K562 (cell line): ENCODE results near the gene ISG20L2. TPM values are rescaled to one million over a fixed set of nuclear protein-coding genes. Genes with fewer than 3 reads are reported as not detected.

Experiments used
- COPS2 ChIP-seq: fragments of 450-650 bp; conservative IDR thresholded peaks from 2 replicates; pipeline ENCODE4 v1.6.1; 2016; ENCODE audit warnings: mild to moderate bottlenecking, moderate library complexity
- E2F4 ChIP-seq: sonication (generic); formaldehyde crosslinking; IDR thresholded peaks from 2 replicates; pipeline ENCODE4 v1.8.0; 2022; ENCODE audit warnings: mild to moderate bottlenecking, low read depth, missing genetic modification reagents
- NR1H2 ChIP-seq: sonication (generic); formaldehyde crosslinking; IDR thresholded peaks from 2 replicates; pipeline ENCODE4 v1.4.0; 2020; ENCODE audit warnings: mild to moderate bottlenecking, missing genetic modification reagents
- NR2C1 ChIP-seq, 2 experiments: fragments of 450-650 bp; IDR thresholded peaks; 2 replicates each; pipeline ENCODE4 v1.6.1; 2017; ENCODE audit warnings: mild to moderate bottlenecking in 2 of 2, antibody characterized with exemption in 1 of 2, inconsistent platforms in 1 of 2, missing compliant biosample characterization in 1 of 2, missing genetic modification characterization in 1 of 2
- RAD51 ChIP-seq: fragments of 450-650 bp; IDR thresholded peaks from 2 replicates; pipeline ENCODE4 v1.7.1; 2016; ENCODE audit warnings: low read depth, mild to moderate bottlenecking, borderline replicate concordance
- ZFP1 ChIP-seq: fragments of 450-650 bp; formaldehyde crosslinking; IDR thresholded peaks from 2 replicates; pipeline ENCODE4 v1.4.0; 2020; ENCODE audit warnings: mild to moderate bottlenecking, mixed read lengths
- ZFP91 ChIP-seq: sonication (generic); formaldehyde crosslinking; IDR thresholded peaks from 2 replicates; pipeline ENCODE4 v1.8.0; 2022; ENCODE audit warnings: mild to moderate bottlenecking, missing genetic modification reagents
- ZFPM2 ChIP-seq: fragments of 250-450 bp; sonication (Bioruptor Pico); IDR thresholded peaks from 2 replicates; pipeline ENCODE4 v1.5.1; 2022; ENCODE audit warnings: mild to moderate bottlenecking
- ZMIZ1 ChIP-seq, 2 experiments: fragments of 150-350 bp in 1 of 2; IDR thresholded peaks; 2 replicates each; pipeline ENCODE4 v1.6.1; 2012 to 2016; ENCODE audit warnings: low read depth in 2 of 2, low read length in 2 of 2, mild to moderate bottlenecking in 1 of 2, moderate library complexity in 1 of 2
- ZNF143 ChIP-seq: sonication (generic); formaldehyde crosslinking; IDR thresholded peaks from 2 replicates; pipeline ENCODE4 v1.9.0; 2022; ENCODE audit warnings: mild to moderate bottlenecking, missing genetic modification reagents
- ZNF175 ChIP-seq: fragments of 200-800 bp; sonication (Bioruptor generic); IDR thresholded peaks from 2 replicates; pipeline ENCODE4 v1.6.1; 2016; ENCODE audit warnings: low read depth, mild to moderate bottlenecking, missing genetic modification characterization, missing compliant biosample characterization
- ZNF740 ChIP-seq, 3 experiments: fragments of 200-800 bp in 1 of 3; sonication (Bioruptor generic) in 1 of 3; sonication (generic) in 1 of 3; formaldehyde crosslinking in 1 of 3; IDR thresholded peaks; 2 replicates each; pipeline versions ENCODE4 v1.6.1 to v1.8.0; 2016 to 2022; ENCODE audit warnings: mild to moderate bottlenecking in 2 of 3, missing compliant biosample characterization in 2 of 3, missing genetic modification characterization in 2 of 3, missing genetic modification reagents in 1 of 3
- polyA plus RNA-seq, 8 experiments: library from polyadenylated mRNA; depleted of rRNA in 4 of 8; stranded (reverse) in 5 of 8; unstranded in 3 of 8; fragments of >200 nt; fragmentation: Nextera tagmentation in 2 of 8; fragmentation: Illumina TruSeq in 1 of 8; extraction: Ambion mirVana in 2 of 8; extraction: Trizol in 1 of 8; gene quantifications; 2 replicates each; pipeline versions ENCODE4 v1.2.1 to v1.2.3, GENCODE V29; 2011 to 2014; ENCODE audit warnings: inconsistent platforms in 1 of 8, missing spikeins in 1 of 8
- total RNA-seq, 7 experiments: library from RNA; depleted of rRNA in 6 of 7; stranded (reverse); fragments of >200 nt in 6 of 7; fragmentation: Illumina TruSeq in 2 of 7; extraction: Trizol in 2 of 7; gene quantifications; 2 replicates each; pipeline versions ENCODE4 v1.2.1 to v1.2.3, GENCODE V29; 2011 to 2021; ENCODE audit warnings: low replicate concordance in 1 of 7
- TF ChIP-seq, protein P1 (sequence below): sonication (generic); formaldehyde crosslinking; IDR thresholded peaks from 2 replicates; pipeline ENCODE4 v1.8.1; 2023; ENCODE audit warnings: mild to moderate bottlenecking, missing genetic modification reagents, moderate library complexity
- TF ChIP-seq, protein P2 (sequence below): fragments of 450-650 bp; formaldehyde crosslinking; IDR thresholded peaks from 2 replicates; pipeline ENCODE4 v1.4.0; 2020; ENCODE audit warnings: mild to moderate bottlenecking

The ISG20L2 gene
- total and polyA plus RNA-seq, 9 of the 15 experiments (the other 6 are each of a cell fraction or from before 2014, with no cell fraction given) = 21.3 to 130 (median 50.3) TPM

GRCh38 chr1:156751757-156752481 is 23.4 kb upstream of the ISG20L2 start (continued):
- TF ChIP-seq ZMIZ1 (IDR thresholded peaks at IDR 0.05; ENCODE audit: low read depth in 2 of 2, low read length in 2 of 2) (peak in 1 of 2 experiments; percentile 94; a peak in 2 of 4 replicates), ZFPM2 (CRISPR knock-in tag) (no peak), ZFP1 (CRISPR knock-in tag) (no peak), ZNF175 (CRISPR knock-in tag) (no peak), COPS2 (no peak), RAD51 (peak; percentile 42; the same call in 1 of the 2 replicates), ZNF143 (CRISPR knock-in tag) (peak; percentile 51; the same call in 1 of the 2 replicates), ZFP91 (CRISPR knock-in tag) (no peak), E2F4 (CRISPR knock-in tag) (peak; percentile 75; the same call in 1 of the 2 replicates), ZNF740 (CRISPR knock-in tag; IDR thresholded peaks at IDR 0.05) (no peak), ZNF740 (tag; IDR thresholded peaks at IDR 0.05) (peak in 1 of 2 experiments; percentile 55; a peak in 1 of 4 replicates), NR1H2 (CRISPR knock-in tag) (peak; percentile 65; the same call in 1 of the 2 replicates), NR2C1 (IDR thresholded peaks at IDR 0.05) (no peak), NR2C1 (tag; IDR thresholded peaks at IDR 0.05) (no peak)
- TF ChIP-seq, protein P1, sequence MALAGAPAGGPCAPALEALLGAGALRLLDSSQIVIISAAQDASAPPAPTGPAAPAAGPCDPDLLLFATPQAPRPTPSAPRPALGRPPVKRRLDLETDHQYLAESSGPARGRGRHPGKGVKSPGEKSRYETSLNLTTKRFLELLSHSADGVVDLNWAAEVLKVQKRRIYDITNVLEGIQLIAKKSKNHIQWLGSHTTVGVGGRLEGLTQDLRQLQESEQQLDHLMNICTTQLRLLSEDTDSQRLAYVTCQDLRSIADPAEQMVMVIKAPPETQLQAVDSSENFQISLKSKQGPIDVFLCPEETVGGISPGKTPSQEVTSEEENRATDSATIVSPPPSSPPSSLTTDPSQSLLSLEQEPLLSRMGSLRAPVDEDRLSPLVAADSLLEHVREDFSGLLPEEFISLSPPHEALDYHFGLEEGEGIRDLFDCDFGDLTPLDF = peak; percentile 83; the same call in 1 of the 2 replicates
- TF ChIP-seq, protein P2, sequence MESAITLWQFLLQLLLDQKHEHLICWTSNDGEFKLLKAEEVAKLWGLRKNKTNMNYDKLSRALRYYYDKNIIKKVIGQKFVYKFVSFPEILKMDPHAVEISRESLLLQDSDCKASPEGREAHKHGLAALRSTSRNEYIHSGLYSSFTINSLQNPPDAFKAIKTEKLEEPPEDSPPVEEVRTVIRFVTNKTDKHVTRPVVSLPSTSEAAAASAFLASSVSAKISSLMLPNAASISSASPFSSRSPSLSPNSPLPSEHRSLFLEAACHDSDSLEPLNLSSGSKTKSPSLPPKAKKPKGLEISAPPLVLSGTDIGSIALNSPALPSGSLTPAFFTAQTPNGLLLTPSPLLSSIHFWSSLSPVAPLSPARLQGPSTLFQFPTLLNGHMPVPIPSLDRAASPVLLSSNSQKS (CRISPR knock-in tag) = no peak
